Measurements from ENCODE around the gene EIF1. TPM values are rescaled to one million over a fixed set of nuclear protein-coding genes. Genes with fewer than 3 reads are reported as not detected.

EIF1 gene
- polyA plus RNA-seq, 1 donor from 2014 or later: 257 TPM

DNA sequence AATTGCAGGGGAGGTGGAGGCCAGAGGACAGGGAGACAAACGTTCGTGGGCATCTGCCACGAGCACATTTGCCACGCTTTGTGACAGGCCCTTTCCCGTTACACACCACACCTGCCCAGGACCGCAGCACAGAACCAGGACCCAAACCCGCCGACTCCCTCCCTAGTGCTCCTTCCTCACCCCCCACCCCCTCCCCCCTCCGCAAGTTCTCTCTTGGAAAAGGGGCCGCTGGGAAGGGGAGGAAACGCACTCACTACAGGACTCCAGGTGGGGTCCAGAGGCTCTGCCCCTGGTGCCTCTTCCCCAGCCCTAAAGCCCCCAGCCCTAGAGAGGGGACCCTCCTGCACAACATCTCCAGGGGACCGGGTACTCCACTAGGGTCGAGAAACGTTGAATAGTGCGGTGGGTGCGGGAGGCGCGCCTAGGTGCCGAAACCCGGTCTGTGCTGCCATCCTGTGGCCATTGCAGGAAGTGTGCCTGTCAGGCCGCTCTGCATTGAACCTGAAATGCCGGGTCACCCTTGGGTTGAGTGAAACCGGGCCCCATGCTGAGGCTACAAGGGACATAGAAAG, 21.9 kb upstream of the EIF1 start:
- peak overlapping the region; percentile 56 for H3K4me3 ChIP-seq (ENCODE audit: low read length)
- H3K27me3 ChIP-seq (ENCODE audit: insufficient read depth, low read depth, low read length): no peaks in the 10 kb centered on the region
- no peak overlapping the region for H3K4me2 ChIP-seq (ENCODE audit: low read length)
- peak overlapping the region; percentile 17 for H2AFZ ChIP-seq (ENCODE audit: low read depth, low read length)
- H4K20me1 ChIP-seq (ENCODE audit: insufficient read depth): no peaks in the 10 kb centered on the region
- peak overlapping the region; percentile 87 for H3K27ac ChIP-seq (ENCODE audit: low read length)
- H3K36me3 ChIP-seq (ENCODE audit: insufficient read depth, low read length): no peaks in the 10 kb centered on the region
- no peaks in the 10 kb centered on the region for H3F3A ChIP-seq (ENCODE audit: insufficient read depth, low read length, poor library complexity, severe bottlenecking)
- H3K9ac ChIP-seq (ENCODE audit: low read length): peak overlapping the region; percentile 70
- no peaks in the 10 kb centered on the region for H3K9me2 ChIP-seq (ENCODE audit: insufficient read depth, low read length)
- no peaks in the 10 kb centered on the region for H3K9me3 ChIP-seq (ENCODE audit: low read length)
- TF ChIP-seq RAD21 (conservative IDR thresholded peaks at IDR 0.05): peak; percentile 95
- TF ChIP-seq SMC3 (conservative IDR thresholded peaks at IDR 0.05; ENCODE audit: poor library complexity): peak; percentile 93
- peak; percentile 34 for TF ChIP-seq EP300 (conservative IDR thresholded peaks at IDR 0.05; ENCODE audit: poor library complexity, severe bottlenecking)
- no peak for TF ChIP-seq EZH2 (IDR thresholded peaks at IDR 0.05; ENCODE audit: borderline replicate concordance, insufficient read depth, low read length, poor library complexity, severe bottlenecking)
- TF ChIP-seq POLR2AphosphoS5 (IDR thresholded peaks at IDR 0.05): no peak
- TF ChIP-seq, protein P1, sequence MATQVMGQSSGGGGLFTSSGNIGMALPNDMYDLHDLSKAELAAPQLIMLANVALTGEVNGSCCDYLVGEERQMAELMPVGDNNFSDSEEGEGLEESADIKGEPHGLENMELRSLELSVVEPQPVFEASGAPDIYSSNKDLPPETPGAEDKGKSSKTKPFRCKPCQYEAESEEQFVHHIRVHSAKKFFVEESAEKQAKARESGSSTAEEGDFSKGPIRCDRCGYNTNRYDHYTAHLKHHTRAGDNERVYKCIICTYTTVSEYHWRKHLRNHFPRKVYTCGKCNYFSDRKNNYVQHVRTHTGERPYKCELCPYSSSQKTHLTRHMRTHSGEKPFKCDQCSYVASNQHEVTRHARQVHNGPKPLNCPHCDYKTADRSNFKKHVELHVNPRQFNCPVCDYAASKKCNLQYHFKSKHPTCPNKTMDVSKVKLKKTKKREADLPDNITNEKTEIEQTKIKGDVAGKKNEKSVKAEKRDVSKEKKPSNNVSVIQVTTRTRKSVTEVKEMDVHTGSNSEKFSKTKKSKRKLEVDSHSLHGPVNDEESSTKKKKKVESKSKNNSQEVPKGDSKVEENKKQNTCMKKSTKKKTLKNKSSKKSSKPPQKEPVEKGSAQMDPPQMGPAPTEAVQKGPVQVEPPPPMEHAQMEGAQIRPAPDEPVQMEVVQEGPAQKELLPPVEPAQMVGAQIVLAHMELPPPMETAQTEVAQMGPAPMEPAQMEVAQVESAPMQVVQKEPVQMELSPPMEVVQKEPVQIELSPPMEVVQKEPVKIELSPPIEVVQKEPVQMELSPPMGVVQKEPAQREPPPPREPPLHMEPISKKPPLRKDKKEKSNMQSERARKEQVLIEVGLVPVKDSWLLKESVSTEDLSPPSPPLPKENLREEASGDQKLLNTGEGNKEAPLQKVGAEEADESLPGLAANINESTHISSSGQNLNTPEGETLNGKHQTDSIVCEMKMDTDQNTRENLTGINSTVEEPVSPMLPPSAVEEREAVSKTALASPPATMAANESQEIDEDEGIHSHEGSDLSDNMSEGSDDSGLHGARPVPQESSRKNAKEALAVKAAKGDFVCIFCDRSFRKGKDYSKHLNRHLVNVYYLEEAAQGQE (IDR thresholded peaks at IDR 0.05; ENCODE audit: borderline replicate concordance): no peak
- TF ChIP-seq, protein P2, sequence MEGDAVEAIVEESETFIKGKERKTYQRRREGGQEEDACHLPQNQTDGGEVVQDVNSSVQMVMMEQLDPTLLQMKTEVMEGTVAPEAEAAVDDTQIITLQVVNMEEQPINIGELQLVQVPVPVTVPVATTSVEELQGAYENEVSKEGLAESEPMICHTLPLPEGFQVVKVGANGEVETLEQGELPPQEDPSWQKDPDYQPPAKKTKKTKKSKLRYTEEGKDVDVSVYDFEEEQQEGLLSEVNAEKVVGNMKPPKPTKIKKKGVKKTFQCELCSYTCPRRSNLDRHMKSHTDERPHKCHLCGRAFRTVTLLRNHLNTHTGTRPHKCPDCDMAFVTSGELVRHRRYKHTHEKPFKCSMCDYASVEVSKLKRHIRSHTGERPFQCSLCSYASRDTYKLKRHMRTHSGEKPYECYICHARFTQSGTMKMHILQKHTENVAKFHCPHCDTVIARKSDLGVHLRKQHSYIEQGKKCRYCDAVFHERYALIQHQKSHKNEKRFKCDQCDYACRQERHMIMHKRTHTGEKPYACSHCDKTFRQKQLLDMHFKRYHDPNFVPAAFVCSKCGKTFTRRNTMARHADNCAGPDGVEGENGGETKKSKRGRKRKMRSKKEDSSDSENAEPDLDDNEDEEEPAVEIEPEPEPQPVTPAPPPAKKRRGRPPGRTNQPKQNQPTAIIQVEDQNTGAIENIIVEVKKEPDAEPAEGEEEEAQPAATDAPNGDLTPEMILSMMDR (IDR thresholded peaks at IDR 0.05; ENCODE audit: poor library complexity, severe bottlenecking): peak; percentile 99
- no peak for TF ChIP-seq TAF1 (IDR thresholded peaks at IDR 0.05; ENCODE audit: low read depth)
- H3K79me2 ChIP-seq (replicated peaks; ENCODE audit: insufficient read depth, low read length): no peaks in the 10 kb centered on the region

DNA sequence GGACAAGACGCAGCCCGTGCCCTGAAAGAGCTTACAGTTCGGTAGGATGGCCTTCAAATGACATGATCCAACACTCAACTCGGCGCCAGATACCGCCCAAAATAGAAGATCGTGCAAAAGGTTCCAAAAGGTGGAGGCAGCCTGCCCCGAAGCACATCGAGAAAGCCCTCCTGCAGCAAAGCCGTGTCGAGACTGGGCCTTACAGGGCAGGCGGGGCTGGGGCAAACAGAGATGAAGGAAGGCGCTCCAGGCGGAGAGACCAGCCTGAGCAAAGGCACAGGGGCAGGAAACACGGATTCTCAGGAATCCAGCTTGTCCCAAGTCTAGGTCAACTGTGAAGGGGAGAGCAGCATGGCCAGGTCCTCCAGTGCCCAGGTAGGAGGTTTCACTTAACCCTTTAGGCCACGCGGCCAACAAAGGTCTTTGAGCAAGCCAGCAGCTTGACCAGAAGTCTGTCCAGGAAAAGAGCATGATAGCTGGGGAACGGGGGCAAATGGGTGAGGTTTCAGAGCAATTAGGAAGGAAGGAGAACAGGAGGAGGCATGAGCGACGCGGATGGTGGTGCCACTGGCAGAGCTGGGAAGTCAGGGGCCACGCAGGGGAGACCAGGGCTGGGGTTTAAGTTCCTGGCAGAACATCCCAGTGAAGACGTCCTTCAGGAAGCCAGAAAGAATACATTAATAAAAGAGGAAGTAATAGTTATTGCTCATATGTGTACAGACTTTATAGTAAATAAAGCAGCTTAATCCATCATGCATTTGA, 21.2 kb upstream of the EIF1 start:
- Histone ChIP-seq H3K9ac (ENCODE audit: low read length) (peak overlapping the region; percentile 70), H2AFZ (ENCODE audit: low read depth, low read length) (peak overlapping the region; percentile 10), H4K20me1 (ENCODE audit: insufficient read depth) (no peaks in the 10 kb centered on the region), H3K9me3 (ENCODE audit: low read length) (no peaks in the 10 kb centered on the region), H3K27ac (ENCODE audit: low read length) (no peak overlapping the region), H3K27me3 (ENCODE audit: insufficient read depth, low read depth, low read length) (no peaks in the 10 kb centered on the region), H3K4me2 (ENCODE audit: low read length) (no peak overlapping the region), H3K4me3 (ENCODE audit: low read length) (peak overlapping the region; percentile 56), H3K9me2 (ENCODE audit: insufficient read depth, low read length) (no peaks in the 10 kb centered on the region), H3K79me2 (replicated peaks; ENCODE audit: insufficient read depth, low read length) (no peaks in the 10 kb centered on the region), H3K36me3 (ENCODE audit: insufficient read depth, low read length) (no peaks in the 10 kb centered on the region), H3F3A (ENCODE audit: insufficient read depth, low read length, poor library complexity, severe bottlenecking) (no peaks in the 10 kb centered on the region)
- TF ChIP-seq EZH2 (IDR thresholded peaks at IDR 0.05; ENCODE audit: borderline replicate concordance, insufficient read depth, low read length, poor library complexity, severe bottlenecking) (no peak), TAF1 (IDR thresholded peaks at IDR 0.05; ENCODE audit: low read depth) (no peak), MXI1 (conservative IDR thresholded peaks at IDR 0.05; ENCODE audit: poor library complexity, severe bottlenecking) (no peak), SMC3 (conservative IDR thresholded peaks at IDR 0.05; ENCODE audit: poor library complexity) (peak; percentile 54), RAD21 (conservative IDR thresholded peaks at IDR 0.05) (no peak), EP300 (conservative IDR thresholded peaks at IDR 0.05; ENCODE audit: poor library complexity, severe bottlenecking) (no peak), POLR2AphosphoS5 (IDR thresholded peaks at IDR 0.05) (no peak)
- TF ChIP-seq, protein P1 (IDR thresholded peaks at IDR 0.05; ENCODE audit: borderline replicate concordance): no peak
